ENCODE data around the gene PLPP2.

DNA sequence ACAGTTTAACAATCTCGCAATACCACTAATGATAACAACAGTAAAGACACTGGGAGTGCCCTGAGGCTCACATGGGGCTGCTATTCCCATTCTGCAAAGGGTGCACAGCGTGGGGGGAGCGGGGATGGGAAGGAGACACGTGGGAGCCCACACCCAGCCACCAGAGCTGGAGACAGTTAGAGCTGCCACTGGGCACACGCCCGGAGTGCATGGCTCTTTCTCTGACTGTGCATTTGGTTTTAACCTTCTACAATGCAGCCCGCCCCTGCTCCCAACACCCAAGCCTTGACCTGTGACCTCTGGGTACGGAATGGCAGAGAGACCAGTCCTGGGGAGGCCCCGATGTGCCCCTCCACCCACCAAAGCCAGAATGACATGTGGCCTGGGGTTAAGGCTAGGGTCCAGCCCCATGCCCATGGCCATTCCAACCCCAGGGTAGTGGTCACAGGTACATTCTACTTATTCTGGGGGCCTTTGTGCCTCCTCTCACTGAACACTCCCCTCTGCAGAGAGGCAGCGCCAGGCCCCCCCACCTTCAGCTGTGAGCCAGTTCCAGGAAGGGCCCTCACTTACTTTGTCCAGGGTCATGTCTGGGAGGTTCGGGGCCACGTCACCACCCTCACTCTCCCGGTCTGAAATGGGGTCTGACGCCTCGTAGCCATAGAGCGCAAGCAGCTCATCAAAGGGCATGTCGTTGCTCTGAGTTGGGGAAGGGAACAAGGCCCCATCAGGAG lies 36.3 kb upstream of the PLPP2 start:
- TF ChIP-seq, protein P1, sequence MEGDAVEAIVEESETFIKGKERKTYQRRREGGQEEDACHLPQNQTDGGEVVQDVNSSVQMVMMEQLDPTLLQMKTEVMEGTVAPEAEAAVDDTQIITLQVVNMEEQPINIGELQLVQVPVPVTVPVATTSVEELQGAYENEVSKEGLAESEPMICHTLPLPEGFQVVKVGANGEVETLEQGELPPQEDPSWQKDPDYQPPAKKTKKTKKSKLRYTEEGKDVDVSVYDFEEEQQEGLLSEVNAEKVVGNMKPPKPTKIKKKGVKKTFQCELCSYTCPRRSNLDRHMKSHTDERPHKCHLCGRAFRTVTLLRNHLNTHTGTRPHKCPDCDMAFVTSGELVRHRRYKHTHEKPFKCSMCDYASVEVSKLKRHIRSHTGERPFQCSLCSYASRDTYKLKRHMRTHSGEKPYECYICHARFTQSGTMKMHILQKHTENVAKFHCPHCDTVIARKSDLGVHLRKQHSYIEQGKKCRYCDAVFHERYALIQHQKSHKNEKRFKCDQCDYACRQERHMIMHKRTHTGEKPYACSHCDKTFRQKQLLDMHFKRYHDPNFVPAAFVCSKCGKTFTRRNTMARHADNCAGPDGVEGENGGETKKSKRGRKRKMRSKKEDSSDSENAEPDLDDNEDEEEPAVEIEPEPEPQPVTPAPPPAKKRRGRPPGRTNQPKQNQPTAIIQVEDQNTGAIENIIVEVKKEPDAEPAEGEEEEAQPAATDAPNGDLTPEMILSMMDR (IDR thresholded peaks at IDR 0.05; ENCODE audit: insufficient read depth, low read length, poor library complexity, severe bottlenecking), result no peak
- TF ChIP-seq EZH2phosphoT487 (conservative IDR thresholded peaks at IDR 0.05; ENCODE audit: low read length), result no peak

Measured in SU-DHL-6 (cell line).